NCI-H2196 (cell line): ENCODE results near the gene FAM3D.
"Not testable (repeated sequence)": the region's sequence is repeated elsewhere in the genome, so short reads cannot be mapped to it uniquely, and the experiment has no call there.

Experiments
- DNase-seq: peaks from one replicate; lab custom pipeline; 2025; ENCODE audit not compliant: unreplicated experiment; lab: John Stamatoyannopoulos, UW

The FAM3D gene

GRCh38 chr3:58683466-58683865 lies 16.9 kb upstream of the FAM3D start:
- no peak for DNase-seq

DNA sequence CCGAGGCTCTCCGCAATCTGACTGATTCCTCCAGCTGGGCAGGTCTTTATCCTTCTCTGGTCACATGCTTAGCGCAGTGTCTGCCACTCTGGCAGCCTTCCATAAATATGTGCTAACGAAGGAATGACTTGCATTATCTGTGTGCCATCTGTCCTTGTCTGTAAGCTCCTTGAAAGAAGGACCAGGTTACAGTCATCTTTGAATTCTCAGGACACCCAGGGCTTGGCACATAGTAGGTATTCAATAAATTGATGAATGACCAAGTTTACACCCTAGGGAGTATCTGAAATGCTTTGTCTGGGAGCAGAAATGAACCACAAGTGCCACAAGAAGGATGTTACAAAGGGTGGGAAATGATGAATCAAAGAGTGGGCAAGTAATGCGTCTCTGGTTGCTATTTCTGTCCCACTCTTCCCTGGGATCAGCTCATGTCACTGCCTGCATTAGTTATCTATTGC lies 16.5 kb upstream of the FAM3D start:
- no peak for DNase-seq

DNA sequence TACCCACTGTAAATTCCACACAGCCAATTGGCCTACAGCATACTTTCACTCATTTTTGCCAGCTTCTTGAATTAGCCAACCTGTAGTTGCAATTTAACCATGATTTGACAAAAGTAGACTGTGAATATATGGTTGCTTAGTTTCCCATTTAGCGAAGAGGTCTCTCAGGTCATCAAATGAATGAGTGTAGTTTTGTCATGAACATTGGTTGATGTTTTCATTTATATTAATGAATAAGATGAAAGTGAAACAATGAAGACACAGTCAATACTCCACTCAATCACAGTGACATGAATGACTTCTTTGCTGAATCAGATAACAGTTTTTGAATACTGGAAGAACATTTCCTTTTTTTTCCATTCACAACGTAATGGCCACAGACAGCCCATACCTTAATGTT lies 15.3 kb upstream of the FAM3D start:
- DNase-seq, result no peak

- no peak for DNase-seq
These were observed 14.4 kb upstream of the FAM3D start for GRCh38 chr3:58680879-58681525.

DNA sequence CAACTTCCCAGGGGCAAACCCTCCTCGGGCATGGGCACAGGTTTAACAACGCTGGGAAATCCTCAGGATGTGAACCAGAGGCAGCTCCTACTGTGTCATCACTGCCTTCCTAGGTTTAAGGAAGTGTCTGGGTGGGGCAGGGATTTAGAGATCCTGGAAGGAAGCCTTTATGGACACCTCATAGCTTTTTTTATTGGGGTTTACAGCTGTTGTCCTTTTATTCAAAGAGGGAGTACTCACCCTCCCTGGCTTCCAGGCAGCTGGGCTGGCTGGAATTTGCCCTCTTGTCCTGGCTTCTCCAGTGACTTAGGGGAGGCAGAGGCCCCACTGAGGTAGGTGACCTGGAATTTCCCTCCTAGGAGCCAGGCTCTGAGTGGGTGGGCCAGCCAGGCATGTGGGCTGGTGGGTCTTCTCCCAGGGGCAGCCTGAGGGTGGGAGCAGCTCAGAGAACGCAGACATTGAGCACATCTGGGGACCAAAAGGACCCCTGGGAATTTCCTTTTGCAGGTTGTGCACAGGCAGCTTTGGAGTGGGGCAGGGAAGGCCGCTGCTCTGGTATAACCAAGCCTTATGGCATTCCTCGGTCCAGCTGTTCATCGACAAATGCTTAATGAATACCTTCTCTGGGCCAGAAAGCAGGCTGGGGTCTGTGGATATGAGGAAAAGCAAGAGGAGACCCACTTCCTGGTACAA lies 13.5 kb upstream of the FAM3D start:
- no peak for DNase-seq

GRCh38 chr3:58679446-58679845 lies 12.9 kb upstream of the FAM3D start:
- DNase-seq, result no peak

- DNase-seq, result not testable (repeated sequence)
These were observed 11.8 kb upstream of the FAM3D start for GRCh38 chr3:58678177-58678970.

GRCh38 chr3:58672880-58673279 lies 6.3 kb upstream of the FAM3D start:
- no peak for DNase-seq

- no peak for DNase-seq
These were observed 5.9 kb upstream of the FAM3D start for GRCh38 chr3:58672451-58672850.

DNA sequence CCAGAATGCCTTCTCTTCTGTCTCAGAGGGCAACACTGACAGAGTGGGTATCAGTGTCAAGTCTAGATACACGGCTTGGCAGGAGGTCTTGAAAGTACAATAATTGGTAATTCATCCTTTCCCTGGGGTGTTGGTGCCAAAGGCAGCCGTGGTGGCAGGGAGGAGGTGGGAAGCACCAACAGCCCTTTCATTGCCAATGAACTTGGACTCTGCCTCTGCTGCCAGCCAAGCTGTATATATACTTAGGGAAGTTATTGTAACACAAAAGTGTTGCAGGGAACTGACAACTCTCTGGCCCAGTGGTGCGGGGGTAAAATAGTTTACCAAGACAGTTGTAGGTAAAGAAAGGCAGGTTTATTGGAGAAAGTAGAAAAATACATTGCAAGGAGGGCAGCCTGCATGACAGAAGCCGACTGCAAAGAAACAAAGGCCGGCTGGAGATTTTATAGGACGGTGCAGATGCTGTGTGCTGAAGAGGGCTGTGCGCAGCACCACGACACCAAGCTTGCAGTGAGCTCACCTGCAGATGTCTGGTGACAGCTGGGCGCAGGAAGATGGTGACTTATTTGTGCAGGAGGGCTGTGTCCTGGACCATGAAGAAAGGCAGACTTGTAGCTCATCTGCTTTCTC lies 4.0 kb upstream of the FAM3D start:
- DNase-seq, result no peak

DNA sequence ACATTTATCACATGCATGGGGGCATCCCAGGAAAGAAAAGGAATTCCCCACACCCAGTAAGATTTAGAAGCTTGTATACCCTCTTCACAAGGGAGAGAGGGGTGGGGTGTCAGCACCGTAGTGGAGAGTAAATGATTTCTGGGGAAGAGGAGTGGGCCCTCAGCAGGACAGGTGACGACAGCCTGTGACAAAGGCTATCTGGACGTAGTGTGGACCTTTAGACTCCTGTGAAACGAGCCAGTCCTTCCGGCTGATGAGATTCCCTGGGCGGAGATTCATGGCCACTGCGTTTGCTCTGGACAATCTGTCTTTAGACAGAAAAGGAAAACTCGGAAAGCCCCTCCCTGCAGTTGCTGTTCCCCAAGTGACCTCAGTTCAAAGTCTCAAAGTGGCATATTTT lies 1.7 kb upstream of the FAM3D start:
- no peak for DNase-seq

DNA sequence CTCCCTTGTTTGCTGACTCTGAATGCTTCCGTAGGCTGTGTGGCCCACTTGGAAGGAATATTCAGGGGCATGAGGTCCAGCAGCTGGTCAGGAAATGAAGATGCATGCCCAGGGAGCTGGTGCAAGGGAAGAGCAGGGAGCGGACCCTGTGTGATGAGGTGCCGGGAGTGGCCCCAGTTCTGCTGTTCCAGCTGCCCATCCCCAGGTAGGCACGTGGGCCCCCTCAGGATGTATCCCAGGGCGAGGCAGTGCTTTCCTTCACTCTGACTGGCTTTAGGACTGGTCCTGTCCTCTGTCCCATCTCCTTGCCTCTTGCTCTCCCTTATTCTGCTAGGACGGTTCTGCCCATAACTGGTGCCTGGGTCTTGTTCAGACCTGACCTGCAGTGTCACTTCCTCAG lies 1.1 kb upstream of the FAM3D start:
- DNase-seq, result no peak

- no peak for DNase-seq
These were observed 655 bp upstream of the FAM3D start for GRCh38 chr3:58667229-58667628.

DNA sequence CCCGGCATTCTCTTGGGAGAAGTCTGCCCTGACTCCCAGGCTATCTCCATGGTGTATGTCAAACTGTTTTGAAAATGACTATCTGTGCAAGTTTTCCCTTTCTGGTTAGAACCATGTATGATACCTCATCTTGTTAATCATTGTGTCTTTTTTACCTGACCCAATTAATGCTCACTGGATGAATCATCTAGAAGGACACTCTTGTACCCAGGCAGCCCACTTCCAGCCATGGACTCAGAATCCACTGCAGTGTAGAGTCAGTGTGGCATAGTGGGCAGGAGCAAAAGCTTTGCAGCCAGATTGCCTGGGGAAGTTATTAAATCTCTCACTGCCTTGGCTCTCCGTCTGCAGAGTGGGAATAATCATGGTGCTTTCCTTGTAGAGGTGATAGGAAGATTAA lies 1.2 kb downstream of the FAM3D start:
- DNase-seq, result no peak

GRCh38 chr3:58664611-58665010 lies 2.0 kb downstream of the FAM3D start:
- no peak for DNase-seq

DNA sequence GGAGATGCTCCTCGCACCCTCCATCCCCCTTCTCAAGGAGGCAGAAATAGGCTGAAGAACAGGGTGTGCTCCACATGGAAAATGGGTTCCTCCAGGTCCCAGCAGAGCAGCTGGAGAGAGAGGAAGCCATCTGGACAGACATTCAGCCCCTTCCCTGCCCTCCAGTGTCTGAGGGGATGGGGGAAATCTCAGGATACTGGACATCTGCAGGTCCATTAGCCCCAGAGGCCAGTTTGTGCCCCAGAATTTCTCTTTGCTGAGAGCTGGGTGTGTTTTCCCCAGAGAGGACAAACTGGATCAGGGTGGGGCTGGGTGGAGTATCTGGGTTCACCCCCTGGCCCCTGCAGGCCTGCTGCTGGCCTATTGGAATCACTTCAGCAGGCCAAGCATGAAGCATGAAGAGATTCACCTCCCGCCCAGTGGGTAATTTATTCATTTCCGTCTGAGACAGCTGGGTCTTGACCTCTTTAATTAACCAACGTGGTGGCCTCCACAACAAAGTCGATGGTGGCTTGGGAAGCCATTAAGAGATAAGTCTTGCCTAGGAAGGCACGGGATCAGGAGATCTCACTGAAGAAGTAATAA lies 4.6 kb downstream of the FAM3D start:
- no peak for DNase-seq

GRCh38 chr3:58660998-58661397 lies 5.6 kb downstream of the FAM3D start:
- DNase-seq, result no peak

- no peak for DNase-seq
These were observed 7.4 kb downstream of the FAM3D start for GRCh38 chr3:58659051-58659675.

DNA sequence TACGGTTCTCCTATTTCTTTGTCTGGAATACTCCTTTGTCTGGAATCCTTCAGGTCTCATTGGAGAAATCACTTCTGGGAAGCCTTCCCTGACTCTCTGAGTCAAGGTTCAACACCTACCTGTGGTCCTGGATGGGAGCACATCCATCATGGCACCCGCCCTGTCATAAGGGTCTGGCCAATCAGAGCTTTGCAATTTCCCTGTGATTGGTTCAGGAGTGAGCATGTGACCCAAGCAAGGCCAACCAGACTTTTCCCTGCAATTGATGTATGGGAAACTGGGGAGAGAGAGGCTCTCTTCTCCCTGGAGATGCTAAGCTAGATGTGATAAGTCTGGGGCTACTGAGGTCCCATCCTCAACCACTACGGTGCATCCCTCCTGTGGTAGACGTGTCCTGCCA lies 8.1 kb downstream of the FAM3D start:
- no peak for DNase-seq

GRCh38 chr3:58657571-58658141 lies 8.9 kb downstream of the FAM3D start:
- DNase-seq, result no peak
